Gastroesophageal sphincter (tissue), 3 donors: ENCODE results near the gene ETFDH.

Source experiments
- POLR2A ChIP-seq, 2 donors: fragments of 450-650 bp; IDR thresholded peaks; one replicate each; pipeline ENCODE4 v1.6.1; 2017; ENCODE audit warnings: antibody characterized with exemption in 2 of 2, mild to moderate bottlenecking in 2 of 2, moderate library complexity in 1 of 2
- POLR2AphosphoS5 ChIP-seq: sonication (generic); formaldehyde crosslinking; IDR thresholded peaks from one replicate; pipeline ENCODE4 v1.6.1; 2017; ENCODE audit warnings: antibody characterized with exemption
- TF ChIP-seq, protein P1 (sequence below), 4 experiments: fragments of 200-600 bp in 2 of 4; fragments of 450-650 bp in 2 of 4; sonication (generic) in 1 of 4; IDR thresholded peaks; one replicate each; pipeline ENCODE4 v1.5.1; 2017 to 2019; ENCODE audit warnings: antibody characterized with exemption in 4 of 4, mild to moderate bottlenecking in 2 of 4, moderate library complexity in 2 of 4

DNA sequence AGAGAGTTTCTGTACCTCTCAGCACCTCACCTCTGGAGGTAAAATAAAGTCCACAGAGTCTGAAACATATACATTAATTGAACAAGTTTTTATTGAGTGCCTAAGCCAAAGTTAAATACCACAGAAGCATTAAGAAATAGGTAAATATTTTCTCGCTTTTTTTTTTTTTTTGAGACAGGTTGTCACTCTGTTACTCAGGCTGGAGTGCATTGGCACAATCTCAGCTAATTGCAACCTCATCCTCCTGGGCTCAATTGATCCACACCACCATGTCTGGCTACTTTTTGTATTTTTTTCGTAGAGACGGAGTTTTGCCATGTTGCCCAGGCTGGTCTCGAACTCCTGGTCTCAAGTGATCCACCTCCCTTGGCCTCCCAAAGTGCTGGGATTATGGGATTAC, 86.6 kb downstream of the ETFDH start:
- TF ChIP-seq, protein P1, sequence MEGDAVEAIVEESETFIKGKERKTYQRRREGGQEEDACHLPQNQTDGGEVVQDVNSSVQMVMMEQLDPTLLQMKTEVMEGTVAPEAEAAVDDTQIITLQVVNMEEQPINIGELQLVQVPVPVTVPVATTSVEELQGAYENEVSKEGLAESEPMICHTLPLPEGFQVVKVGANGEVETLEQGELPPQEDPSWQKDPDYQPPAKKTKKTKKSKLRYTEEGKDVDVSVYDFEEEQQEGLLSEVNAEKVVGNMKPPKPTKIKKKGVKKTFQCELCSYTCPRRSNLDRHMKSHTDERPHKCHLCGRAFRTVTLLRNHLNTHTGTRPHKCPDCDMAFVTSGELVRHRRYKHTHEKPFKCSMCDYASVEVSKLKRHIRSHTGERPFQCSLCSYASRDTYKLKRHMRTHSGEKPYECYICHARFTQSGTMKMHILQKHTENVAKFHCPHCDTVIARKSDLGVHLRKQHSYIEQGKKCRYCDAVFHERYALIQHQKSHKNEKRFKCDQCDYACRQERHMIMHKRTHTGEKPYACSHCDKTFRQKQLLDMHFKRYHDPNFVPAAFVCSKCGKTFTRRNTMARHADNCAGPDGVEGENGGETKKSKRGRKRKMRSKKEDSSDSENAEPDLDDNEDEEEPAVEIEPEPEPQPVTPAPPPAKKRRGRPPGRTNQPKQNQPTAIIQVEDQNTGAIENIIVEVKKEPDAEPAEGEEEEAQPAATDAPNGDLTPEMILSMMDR (IDR thresholded peaks at IDR 0.05), result no peak
- no peak for TF ChIP-seq POLR2A (IDR thresholded peaks at IDR 0.05)
- TF ChIP-seq POLR2AphosphoS5, result no peak
